ENCODE data around the gene TP63.

Gene TP63

DNA sequence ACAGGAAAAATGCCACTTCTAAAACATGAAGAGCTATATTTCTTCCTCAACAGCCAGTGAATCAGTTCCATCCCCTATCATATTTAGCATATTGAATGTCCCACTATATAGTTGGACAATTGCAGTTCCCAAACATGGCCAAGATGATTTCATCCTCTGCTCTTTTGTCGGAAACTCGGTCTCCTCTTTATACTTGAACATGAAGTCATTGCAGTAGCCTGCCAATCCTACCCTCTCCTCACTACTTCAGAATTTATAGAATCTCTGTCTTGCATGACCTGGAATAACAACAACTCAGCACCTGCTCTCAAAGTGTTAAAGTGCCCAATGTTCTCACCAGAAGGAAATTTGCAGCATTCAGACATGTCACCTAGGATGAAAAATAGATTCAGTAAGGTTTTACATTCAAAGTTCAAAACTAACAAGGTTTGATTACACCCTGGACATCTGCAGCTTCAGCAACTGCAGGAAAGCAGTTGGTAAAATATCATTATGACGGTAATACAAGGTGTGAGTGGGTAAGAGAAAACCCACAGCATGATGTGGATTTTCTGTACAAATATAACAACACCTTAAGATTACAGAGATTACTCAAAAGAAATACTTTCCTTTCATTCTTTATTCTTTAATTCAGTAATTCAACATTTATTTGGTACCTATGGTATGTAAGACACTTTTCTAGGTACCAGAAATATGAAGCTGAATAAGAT is 52.5 kb downstream of the TP63 start:
- no peak for DNase-seq (ENCODE audit: low spot score)

DNA sequence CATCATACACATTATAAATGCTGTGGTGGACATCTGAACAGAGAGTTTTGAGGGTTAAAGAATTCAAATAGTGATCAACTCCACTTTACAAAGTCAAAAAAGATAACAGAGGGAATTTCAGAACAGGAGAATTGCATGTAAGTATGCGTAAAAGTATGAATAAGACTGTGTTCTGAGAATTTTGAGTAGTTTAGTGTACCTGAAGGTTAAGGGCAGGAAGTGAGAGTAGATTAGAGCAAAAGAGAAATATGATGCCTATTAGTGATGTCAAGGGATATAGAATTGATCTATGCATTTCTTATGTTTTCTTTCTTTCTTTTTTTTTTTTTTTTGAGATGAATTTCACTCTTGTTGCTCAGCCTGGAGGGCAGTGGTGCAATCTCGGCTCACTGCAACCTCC is 53.1 kb downstream of the TP63 start:
- DNase-seq (ENCODE audit: low spot score): no peak

DNA sequence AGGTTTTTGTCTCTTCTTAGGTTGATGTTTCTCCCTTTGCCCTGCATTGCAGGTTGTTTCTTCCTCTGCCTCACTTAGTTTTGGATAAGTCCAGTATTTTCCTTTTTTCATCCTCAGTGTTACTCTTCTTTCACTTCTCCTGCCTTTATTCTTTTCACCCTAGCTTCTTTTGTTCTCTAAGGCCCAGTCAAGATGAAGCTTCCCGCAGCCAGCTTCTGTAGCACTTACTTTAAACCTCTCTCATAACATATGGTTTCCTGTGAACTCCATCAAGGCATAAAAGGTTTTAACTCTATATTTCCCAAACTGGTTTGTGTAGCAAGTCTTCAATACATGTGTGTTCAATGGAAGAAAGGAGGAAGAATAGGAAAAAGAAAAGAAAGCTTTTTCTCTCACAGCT is 54.1 kb downstream of the TP63 start:
- no peak for DNase-seq (ENCODE audit: low spot score)

DNA sequence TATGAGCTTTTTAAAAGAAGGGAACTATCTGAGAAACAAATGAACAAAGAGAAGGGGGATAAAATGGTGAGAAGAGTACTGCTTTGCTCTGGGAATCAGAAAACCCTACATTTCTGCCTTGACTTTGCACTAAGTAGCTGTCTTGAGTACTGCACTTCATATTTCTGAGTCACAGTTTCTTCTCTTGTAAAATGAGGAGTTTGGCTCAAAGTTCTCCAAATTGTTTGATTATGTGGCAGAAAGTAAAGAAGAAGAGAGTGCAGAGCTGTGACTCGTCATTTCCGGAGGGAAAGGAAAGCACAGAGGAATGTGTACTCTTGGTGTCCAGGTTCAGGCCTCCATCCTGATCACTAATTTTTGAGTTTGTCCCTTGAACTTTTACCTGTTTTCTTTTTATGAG is 54.7 kb downstream of the TP63 start:
- no peak for DNase-seq (ENCODE audit: low spot score)

DNA sequence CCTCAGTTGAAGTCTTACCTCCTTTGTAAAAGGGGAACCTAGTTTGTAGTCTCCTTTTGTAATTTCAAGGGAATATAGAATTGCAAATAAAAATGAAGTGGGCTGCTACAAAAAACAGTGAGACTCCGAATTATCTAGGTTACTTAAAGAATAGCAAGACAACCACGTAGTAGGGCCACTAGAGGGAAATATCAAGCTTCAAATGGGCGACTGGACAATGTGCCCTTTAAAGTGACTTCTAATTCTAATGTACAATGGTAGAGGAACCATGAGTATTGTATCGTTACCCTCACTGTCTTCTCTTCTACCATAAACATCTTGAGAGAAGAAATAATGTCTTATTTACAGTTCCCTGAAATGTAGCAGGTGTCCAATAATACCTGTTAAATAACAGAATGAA is 56.3 kb downstream of the TP63 start:
- no peak for DNase-seq (ENCODE audit: low spot score)

DNA sequence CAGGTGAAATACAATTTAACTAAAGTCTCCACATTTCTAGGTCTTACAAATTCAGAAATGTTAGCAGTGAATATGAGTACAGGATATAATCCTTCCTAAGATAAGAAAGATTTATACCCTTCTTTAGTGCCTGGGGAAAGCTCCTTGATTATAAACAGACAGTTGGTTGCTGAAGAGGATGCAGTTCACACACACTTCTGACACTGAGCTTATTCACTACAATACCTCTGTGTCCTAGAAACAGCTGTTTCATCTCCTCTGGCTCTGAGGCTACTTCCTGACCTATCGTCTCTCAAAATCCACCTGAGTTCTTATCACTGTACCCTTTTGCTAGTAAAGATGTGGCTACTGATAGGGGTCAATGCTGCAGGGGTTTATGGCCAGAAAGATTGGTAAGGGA is 57.1 kb downstream of the TP63 start:
- DNase-seq (ENCODE audit: low spot score): no peak

DNA sequence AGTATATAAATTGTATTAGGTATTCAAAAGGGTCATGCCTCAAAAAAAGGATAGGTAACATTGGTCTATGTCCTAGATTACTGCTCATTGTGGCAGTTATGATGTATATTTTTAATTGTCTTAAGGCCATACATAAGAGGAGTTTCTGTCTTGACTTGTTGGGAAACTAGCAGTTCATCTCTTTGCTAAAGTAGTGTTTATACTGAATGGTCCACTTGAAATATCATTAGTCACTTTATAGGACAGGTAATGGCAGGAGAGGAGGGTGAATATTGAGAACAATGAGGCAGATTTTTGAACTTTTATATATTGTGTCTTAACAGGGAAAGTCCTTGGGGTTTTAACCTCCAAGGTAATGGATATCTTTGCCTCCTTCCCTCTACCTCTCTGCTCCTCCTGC is 58.4 kb downstream of the TP63 start:
- DNase-seq (ENCODE audit: low spot score): no peak

DNA sequence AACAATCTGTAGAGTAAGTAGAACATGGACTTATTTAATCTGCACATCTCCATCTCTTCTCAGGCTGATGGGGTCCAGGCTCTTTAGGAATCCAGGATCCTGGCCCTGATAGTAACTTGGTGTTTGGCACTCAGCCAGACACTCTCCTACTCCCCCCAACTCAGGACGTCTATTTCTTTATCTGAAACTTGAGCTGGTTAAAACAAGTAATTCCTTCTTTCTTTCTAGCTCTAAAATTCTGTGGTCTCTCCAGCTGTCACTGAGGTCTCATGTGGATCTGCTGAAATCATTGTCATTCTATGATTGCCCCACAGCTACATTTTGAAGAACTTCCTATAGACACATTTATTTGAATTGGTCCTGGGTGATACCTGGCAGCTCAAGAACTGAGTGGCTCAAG is 59.0 kb downstream of the TP63 start:
- no peak for DNase-seq (ENCODE audit: low spot score)

DNA sequence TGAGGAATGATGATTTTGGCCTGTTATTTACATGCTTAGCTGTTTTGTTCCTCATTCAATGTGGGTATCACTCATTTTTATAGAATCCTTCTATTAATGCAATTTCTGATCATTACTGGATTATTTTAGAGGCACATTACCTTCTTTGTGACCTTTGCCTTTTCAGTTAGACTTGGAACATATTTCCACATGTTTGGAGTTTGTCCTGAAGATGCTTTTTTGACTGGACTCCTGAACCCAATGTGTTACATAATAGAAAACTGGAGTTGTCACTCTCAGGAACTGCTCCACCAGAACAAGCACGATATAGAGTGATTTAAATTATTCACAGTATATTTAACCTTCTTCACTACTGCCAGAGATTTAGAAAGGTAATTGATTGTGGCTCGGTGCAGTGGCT is 59.5 kb downstream of the TP63 start:
- no peak for DNase-seq (ENCODE audit: low spot score)

DNA sequence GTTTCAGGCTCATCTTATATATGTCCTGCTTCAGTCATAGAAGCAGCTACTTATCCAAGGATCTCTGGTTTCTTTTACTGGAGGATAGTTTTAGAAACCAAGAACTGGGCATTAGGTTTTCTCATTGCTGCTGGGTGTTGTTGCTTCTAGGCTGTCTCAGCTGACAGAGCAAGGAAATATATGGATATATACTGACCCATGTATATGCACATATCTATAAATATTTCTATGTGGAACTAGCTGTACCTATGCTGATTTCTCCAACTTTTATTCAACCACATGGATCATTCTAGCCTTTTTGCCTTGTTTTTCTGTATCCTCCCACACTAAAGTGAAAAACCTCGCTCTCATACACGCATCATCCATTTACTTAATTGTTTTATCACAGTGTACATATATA is 64.2 kb downstream of the TP63 start:
- DNase-seq (ENCODE audit: low spot score): no peak

DNA sequence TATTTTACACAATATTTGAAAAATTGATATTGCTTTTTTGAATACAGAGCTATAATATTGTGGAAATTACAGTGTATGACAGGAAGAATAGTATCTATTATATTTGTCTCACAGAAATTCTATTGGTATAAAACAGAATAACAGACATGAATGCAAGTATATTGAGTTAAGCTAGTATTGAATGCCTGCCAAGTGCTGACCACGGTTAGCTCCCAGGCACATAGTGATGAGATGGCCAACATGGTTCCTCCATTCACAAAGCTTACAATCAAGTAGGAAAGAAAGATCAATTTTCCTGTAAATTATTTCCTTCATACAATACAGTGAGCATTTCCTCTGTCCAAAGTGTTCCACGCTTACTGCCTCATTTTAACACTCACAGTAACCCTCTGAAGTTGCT is 67.6 kb downstream of the TP63 start:
- no peak for DNase-seq (ENCODE audit: low spot score)

DNA sequence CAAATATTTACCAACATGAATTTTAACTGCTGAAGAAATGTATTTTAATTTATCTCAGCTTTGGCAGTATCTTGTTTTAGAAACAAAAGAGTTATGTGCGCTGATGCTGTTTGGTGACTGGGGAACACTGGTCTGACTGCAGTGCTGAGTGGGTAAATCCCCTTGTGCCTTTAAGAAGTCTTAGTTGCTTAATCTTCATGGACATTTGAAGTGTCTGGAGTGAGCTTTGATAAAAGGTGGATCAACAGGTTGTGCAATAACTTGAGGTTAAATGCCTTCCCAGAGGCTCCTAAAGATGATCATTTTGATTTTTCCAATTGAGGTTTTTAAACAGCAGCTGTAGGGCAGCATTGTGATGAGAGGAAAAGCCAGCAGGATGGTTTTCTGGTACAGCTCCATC is 68.7 kb downstream of the TP63 start:
- DNase-seq (ENCODE audit: low spot score): no peak

DNA sequence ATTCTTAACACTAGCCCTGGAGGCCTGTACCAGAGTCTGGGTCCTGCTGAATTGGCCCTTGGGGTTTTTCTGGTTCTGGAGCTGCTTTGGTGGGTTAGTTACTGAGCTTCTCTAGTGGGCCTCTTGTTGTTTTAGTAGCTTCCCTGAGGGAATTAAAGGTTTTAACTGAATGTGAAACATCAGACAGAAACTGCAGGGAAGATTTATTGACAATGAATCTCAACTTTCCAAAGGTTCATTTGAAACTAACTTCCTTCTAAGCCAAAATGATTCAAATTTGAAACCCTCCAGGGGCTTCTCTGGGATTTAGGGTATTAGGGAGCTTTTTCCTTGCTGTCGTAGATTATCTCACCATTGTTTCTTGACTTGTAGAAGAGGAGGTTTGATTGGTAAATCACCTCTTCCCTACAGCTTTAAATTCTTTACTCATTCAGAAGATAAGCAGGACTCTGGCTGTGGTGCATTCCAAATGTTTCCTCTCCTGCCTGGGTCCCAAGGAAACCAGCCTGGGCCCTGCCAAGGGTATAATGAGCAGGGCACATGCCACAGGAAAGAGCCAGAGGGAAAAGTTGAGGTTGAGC is 71.0 kb downstream of the TP63 start:
- DNase-seq (ENCODE audit: low spot score): no peak

DNA sequence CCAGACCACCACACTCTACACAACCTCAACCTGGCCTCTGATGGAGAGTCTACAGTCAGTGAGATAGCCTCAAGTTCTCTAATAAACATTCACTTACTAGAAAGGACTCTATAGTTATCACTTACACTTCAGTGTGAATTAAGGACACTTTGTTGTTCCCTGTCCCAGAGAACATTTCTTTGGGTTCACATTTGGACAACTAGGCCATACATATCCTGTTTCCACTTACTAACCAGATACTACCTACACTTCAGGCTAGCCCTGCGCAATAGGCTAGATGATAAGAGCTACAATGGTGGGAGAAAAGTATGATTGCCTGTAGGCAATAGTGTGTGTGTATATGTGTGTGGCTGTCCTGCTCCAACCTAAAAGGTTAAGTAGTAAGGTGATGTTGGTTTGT is 72.7 kb downstream of the TP63 start:
- DNase-seq (ENCODE audit: low spot score): no peak

DNA sequence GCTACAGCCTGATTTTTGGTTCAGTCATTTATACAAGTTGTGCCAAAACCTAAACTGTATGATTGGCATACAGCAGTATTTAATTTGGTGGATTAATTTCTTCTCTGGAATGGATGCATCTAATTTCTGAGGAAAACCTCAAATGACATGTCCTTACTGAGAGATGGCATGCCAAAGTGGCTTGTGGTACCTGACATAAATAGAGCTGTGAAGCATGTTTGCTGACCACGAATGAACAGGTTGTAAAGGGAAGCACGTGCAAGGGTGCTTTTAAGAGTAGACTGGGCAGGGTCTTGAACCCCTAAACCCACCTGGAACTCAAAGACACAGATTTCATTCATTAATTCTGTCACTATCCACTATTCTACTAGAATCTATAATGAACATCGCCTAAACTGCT is 77.2 kb downstream of the TP63 start:
- DNase-seq (ENCODE audit: low spot score): no peak

DNA sequence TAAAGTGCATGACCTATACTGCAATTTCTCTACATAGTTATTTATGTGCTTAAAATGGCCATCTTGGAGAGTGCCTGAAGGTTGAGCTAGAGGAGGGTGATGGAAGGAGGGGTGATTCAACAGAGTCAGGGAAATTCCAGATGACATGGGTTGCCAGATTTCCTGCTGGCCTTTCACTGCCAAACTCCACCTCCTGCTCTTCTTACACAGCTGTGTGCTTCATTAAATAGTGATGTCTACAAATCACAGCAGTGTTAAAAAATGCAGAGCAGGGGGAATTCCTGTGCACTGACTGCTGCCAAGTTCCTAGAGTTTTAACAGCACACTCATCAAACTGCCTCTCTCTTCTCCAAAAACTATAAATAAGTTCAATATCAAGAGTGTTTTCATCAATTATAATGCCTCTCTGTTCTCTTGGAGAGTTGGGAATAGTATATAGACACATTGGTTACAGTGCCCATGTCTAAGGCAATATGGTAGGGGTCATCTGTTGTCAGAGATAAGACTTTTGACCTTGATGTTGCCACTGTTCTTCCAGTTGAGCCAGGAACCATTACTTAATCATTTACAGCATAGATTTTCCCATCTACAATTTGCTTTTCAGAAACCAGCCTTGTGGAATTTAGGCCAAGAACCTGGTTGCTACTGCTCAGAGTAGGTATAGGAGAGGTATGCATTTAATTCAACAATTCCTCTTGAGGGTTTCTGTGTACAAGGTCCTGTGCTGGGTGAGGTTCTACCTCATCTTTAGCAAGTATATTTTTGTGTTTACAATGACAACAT is 79.6 kb downstream of the TP63 start:
- no peak for DNase-seq (ENCODE audit: low spot score)

DNA sequence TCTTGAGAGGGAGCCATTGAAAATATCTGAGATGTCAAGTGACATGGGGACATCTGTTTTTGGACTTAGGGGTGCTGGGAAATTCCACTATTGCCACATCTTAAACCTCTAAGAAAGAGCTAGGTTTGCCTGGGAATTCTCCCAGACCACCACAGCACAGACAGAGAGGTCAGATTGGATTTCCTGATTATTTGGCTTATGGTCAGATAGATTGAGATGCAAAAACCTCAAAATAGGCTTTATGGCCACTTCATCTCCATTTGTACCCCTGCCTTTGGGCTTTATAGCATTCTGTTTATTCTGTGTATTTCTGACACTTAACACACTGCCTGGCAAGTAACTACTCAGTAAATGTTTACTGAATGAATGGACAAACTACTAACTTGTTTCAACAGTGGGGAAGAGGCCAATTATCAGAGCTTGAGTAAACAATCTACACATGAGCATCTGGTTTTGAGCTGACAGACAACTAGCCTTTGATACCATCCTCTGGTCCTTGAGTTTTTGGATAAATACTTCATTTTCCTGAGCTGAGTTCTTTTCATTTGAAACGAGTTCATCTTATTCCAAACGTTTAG is 81.8 kb downstream of the TP63 start:
- DNase-seq (ENCODE audit: low spot score): peak; percentile 27

DNA sequence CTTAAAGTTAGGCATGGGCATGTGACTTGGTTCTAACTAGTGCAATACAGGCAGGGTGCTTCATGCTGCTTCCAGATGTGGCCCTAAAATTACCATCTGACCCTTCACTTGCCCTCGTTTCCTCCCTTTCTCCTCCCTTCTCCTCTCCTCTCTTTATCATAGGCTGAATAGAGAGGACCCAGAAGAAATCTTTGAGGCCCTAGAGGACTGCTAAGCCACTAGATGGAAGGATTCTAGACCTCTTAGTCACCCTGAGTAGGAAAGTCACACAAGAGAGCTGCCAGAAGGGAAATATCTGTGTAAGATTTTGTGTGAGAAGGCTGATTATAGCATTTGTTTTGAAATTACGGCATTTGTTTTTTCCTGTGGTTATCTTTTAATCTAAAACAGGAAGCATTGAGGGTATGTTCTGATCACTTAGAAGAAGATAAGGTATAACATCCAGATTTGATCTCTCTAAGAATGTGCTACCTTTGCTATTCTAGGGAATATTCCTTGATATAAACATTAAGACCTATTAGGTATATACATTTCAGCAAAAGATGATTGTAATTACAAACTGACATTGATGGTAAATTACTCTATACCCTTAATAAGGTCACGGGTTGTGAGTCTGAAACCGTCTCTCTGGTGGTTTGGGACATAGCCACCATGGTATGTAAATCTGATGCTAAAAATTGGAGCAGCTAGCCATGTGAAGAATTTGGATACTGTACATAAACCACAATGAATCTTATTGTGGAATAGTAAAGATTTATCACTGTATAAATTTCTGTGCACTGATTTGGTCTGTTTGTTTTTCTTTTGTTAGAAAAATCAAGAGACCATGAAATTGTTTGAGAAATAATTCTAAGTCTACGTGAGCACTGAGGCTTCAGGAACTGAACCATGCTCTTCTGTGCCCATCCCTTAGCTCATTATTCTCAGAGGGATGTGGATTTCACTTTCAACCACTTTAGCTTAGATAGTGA is 84.1 kb downstream of the TP63 start:
- DNase-seq (ENCODE audit: low spot score): no peak

DNA sequence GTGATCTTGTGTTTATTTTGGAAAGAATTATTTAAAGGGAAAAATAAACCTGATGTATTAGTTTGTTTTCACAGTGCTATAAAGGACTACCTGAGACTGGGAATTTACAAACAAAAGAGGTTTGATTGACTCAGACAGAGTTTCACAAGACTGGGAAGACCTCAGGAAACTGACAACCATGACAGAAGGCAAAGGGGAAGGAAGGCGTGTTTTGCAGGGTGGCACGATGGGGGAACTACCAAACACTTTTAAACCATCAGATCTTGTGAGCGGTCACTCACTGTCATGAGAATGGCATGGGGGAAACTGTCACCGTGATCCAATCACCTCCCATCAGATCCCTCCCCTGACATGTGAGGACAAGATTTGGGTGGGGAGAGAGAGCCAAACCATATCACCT is 87.0 kb downstream of the TP63 start:
- no peak for DNase-seq (ENCODE audit: low spot score)

DNA sequence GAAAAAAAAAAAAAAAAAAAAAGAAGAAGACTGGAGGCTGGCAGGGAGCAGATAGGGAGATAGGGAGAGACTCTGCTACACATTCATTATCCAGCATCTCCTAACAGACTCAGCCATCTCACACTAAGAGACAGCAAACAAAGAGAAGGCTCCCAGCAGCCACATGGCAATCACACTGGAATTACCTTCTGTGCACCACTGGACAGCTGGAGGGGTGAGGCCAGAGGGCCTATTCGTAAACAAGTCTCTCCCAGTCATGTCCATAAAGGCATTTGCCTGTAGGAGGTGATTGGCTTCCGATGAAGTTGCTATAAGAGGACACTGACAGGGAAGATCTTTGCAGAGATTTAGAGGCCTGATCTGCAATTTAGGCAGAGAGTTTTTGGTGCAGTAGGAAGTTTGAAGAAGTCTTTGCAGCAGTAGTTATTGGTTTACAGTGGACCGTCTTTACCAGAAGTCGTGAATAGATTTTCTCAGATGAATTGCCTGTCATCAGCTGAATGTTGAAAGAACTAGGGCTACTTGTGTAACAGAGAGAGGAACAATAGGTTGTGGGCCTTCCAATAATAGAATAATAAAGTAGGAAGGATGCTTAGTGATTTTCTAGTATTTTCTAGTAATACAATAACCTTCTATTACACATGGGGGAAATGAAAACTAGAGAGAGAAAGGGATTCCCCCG is 89.7 kb downstream of the TP63 start:
- peak; percentile 43 for DNase-seq (ENCODE audit: low spot score)

DNA sequence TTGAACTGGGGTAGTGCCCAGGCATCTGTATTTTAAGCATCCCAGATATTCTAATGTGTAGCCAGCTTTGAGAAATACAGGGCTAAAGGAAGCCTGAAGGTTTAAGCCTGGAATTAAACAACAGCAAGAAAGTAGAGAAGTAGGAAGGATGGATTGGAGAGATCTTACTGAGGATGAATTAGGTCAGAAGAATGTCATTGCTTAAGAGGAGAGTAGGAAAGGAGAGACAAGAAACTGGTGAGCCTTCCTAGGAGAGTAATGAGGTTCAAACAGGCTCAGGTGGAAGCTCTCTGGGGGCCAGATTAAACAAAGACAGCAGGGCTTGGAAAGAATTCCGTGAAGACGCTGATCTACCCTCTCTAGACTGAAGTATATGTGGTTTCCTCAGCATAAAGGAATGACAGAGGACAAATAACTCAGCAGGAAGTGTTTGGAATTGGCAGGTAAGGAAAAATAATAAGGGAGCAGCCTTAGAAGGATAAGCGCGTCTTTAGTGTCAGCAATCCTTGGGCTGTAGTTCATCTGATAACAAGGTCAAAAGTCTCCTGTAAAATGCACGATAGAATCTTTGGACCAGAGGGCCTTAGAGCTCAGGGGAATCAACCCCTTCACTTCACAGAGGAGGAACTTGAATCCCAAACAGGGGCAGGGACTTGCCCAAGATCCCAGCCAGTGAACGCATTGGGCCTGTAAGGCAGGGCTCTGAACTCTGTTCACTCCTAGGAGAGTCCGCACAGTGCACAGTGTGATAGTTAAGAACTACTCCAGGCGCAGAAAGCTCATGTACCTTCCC is 90.9 kb downstream of the TP63 start:
- no peak for DNase-seq (ENCODE audit: low spot score)

Measured in HuH-7 (cell line).